Mesenchymal stem cell (in vitro differentiated cells and primary cell): ENCODE results near the gene NCF2.
A peak's percentile ranks its signal among the peaks of the same experiment; 100 is the strongest.

Experiments used
- DNase-seq: peaks from one replicate; pipeline ENCODE4 v3.0.0-alpha.2; 2013
- H2AFZ ChIP-seq: one replicate; pipeline ENCODE4 v1.6.1; 2013; ENCODE audit warnings: low read depth, mild to moderate bottlenecking, control low read depth, inconsistent platforms, low read length, moderate library complexity
- H2AK5ac ChIP-seq: 2 replicates; pipeline ENCODE4 v1.6.1; 2013; ENCODE audit warnings: low read length, moderate library complexity, mild to moderate bottlenecking, inconsistent platforms; ENCODE audit not compliant: severe bottlenecking
- H2BK120ac ChIP-seq: one replicate; pipeline ENCODE4 v1.6.1; 2013; ENCODE audit warnings: low read depth, mild to moderate bottlenecking, inconsistent platforms, low read length, moderate library complexity
- H2BK12ac ChIP-seq, 2 experiments: one replicate each; pipeline ENCODE4 v1.6.1; 2013; ENCODE audit warnings: inconsistent platforms in 2 of 2, low read length in 2 of 2, mild to moderate bottlenecking in 2 of 2, moderate library complexity in 2 of 2, control low read depth in 1 of 2
- H2BK15ac ChIP-seq: one replicate; pipeline ENCODE4 v1.6.1; 2013; ENCODE audit warnings: mild to moderate bottlenecking, low read depth, inconsistent platforms; ENCODE audit not compliant: poor library complexity, severe bottlenecking
- H2BK5ac ChIP-seq: 2 replicates; pipeline ENCODE4 v1.6.1; 2013; ENCODE audit warnings: low read depth, mild to moderate bottlenecking, low read length, control low read depth, inconsistent platforms; ENCODE audit not compliant: poor library complexity, severe bottlenecking
- H3K14ac ChIP-seq, 2 experiments: one replicate each; pipeline ENCODE4 v1.6.1; 2013; ENCODE audit warnings: inconsistent platforms in 2 of 2, low read length in 2 of 2, control low read depth in 1 of 2, mild to moderate bottlenecking in 1 of 2, moderate library complexity in 1 of 2
- H3K18ac ChIP-seq, 2 experiments: one replicate each; pipeline ENCODE4 v1.6.1; 2013; ENCODE audit warnings: inconsistent platforms in 2 of 2, low read length in 2 of 2, control low read depth in 1 of 2, low read depth in 1 of 2, mild to moderate bottlenecking in 1 of 2
- H3K23ac ChIP-seq, 2 experiments: one replicate each; pipeline ENCODE4 v1.6.1; 2013; ENCODE audit warnings: inconsistent platforms in 2 of 2, low read length in 2 of 2, mild to moderate bottlenecking in 2 of 2, moderate library complexity in 2 of 2, control low read depth in 1 of 2
- H3K27ac ChIP-seq: 2 replicates; pipeline ENCODE4 v1.5.1; 2013; ENCODE audit warnings: mild to moderate bottlenecking, moderate library complexity, low read length, control low read depth, inconsistent platforms; ENCODE audit not compliant: poor library complexity, severe bottlenecking
- H3K27me3 ChIP-seq, 2 experiments: 2 replicates each; pipeline versions ENCODE4 v1.6.1 to v1.7.0; 2013; ENCODE audit warnings: low read length in 2 of 2, mild to moderate bottlenecking in 2 of 2, moderate library complexity in 2 of 2, control low read depth in 1 of 2, inconsistent platforms in 1 of 2; ENCODE audit not compliant: control insufficient read depth in 1 of 2, insufficient read depth in 1 of 2
- H3K36me3 ChIP-seq, 2 experiments: 2 replicates each; pipeline versions ENCODE4 v1.6.1 to v1.7.0; 2013; ENCODE audit warnings: low read length in 2 of 2, control low read depth in 1 of 2, inconsistent platforms in 1 of 2, low read depth in 1 of 2, mild to moderate bottlenecking in 1 of 2; ENCODE audit not compliant: insufficient read depth in 2 of 2, control insufficient read depth in 1 of 2
- H3K4ac ChIP-seq, 2 experiments: one replicate each; pipeline ENCODE4 v1.6.1; 2013; ENCODE audit warnings: inconsistent platforms in 2 of 2, low read length in 2 of 2, mild to moderate bottlenecking in 2 of 2, moderate library complexity in 2 of 2, control low read depth in 1 of 2, low read depth in 1 of 2
- H3K4me1 ChIP-seq: 2 replicates; pipeline ENCODE4 v1.6.1; 2013; ENCODE audit warnings: low read depth, low read length, control low read depth; ENCODE audit not compliant: control insufficient read depth, insufficient read depth
- H3K4me2 ChIP-seq: 2 replicates; pipeline ENCODE4 v1.6.1; 2013; ENCODE audit warnings: low read length, mild to moderate bottlenecking, inconsistent platforms; ENCODE audit not compliant: poor library complexity, severe bottlenecking
- H3K4me3 ChIP-seq, 2 experiments: 2 replicates each; pipeline versions ENCODE4 v1.5.1 to v1.7.0; 2013; ENCODE audit warnings: low read length in 2 of 2, mild to moderate bottlenecking in 2 of 2, control low read depth in 1 of 2, low read depth in 1 of 2; ENCODE audit not compliant: insufficient read depth in 1 of 2
- H3K79me1 ChIP-seq: replicated peaks from 2 replicates; pipeline ENCODE4 v1.6.1; 2013; ENCODE audit warnings: mild to moderate bottlenecking, control low read depth, low read length, inconsistent platforms; ENCODE audit not compliant: poor library complexity, severe bottlenecking
- H3K9ac ChIP-seq: 2 replicates; pipeline ENCODE4 v1.7.0; 2013; ENCODE audit warnings: mild to moderate bottlenecking, low read length, moderate library complexity
- H3K9me3 ChIP-seq: 2 replicates; pipeline ENCODE4 v1.7.0; 2013; ENCODE audit warnings: mild to moderate bottlenecking, low read length; ENCODE audit not compliant: control insufficient read depth
- H4K8ac ChIP-seq: one replicate; pipeline ENCODE4 v1.6.1; 2013; ENCODE audit warnings: inconsistent platforms, mild to moderate bottlenecking, low read length, moderate library complexity
- H4K91ac ChIP-seq: one replicate; pipeline ENCODE4 v1.6.1; 2013; ENCODE audit warnings: mild to moderate bottlenecking, low read length, inconsistent platforms
- WGBS: methylation state at CpG from one replicate; pipeline ENCODE4 v1.1.7; 2013; ENCODE audit warnings: mixed read lengths; 5-methylcytosine and 5-hydroxymethylcytosine counted together

The NCF2 gene

GRCh38 chr1:183550915-183551314 is 39.3 kb downstream of the NCF2 start:
- Histone ChIP-seq H2BK5ac (no peak overlapping the region), H3K9ac (no peak overlapping the region), H4K8ac (no peak overlapping the region), H2AFZ (no peak overlapping the region), H3K36me3 (peaks cover 29 to 99% of the 10 kb centered on the region in 2 experiments), H2BK12ac (no peak overlapping the region), H3K4me2 (no peak overlapping the region), H2BK120ac (no peak overlapping the region), H4K91ac (no peak overlapping the region), H3K4me1 (no peaks in the 10 kb centered on the region), H3K14ac (no peak overlapping the region), H3K79me1 (peaks cover 9% of the 10 kb centered on the region), H2AK5ac (no peak overlapping the region), H3K23ac (no peak overlapping the region), H3K4ac (no peak overlapping the region), H3K18ac (no peak overlapping the region), H3K27ac (no peak overlapping the region), H2BK15ac (no peak overlapping the region), H3K27me3 (no peaks in the 10 kb centered on the region), H3K9me3 (no peaks in the 10 kb centered on the region), H3K4me3 (no peak overlapping the region)
- no peak for DNase-seq
- 94% methylated on average over 2 of the region's 3 CpGs for WGBS

DNA sequence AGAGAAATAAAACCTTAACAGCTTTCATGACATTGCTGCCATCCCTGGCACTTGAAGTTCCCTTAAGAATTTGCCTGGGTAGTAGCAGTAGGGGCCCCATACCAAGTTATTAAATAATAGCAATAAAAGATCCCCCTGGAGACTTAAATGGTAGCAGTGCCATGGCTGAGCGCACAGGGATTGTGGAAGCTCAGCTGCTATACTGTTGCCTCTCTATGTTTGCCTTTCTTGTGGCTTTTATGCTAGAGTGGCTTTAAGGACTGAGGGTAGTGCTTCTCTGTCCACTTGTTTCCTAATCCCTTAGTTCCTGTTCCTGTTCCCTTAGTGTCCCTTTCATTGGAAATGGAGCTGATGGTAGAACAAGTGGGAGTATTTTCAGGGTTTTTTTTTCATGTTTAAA is 42.1 kb downstream of the NCF2 start:
- WGBS, result 100% methylated on average over 1 of the region's 1 CpG
- Histone ChIP-seq H3K36me3 (peaks cover 27 to 94% of the 10 kb centered on the region in 2 experiments), H2AFZ (no peak overlapping the region), H2BK12ac (no peak overlapping the region), H3K23ac (no peak overlapping the region), H3K79me1 (peaks cover 10% of the 10 kb centered on the region), H2AK5ac (no peak overlapping the region), H4K8ac (no peak overlapping the region), H3K4me2 (no peak overlapping the region), H4K91ac (no peak overlapping the region), H3K4me3 (no peak overlapping the region), H3K27ac (no peak overlapping the region), H3K18ac (no peak overlapping the region), H3K27me3 (no peaks in the 10 kb centered on the region), H3K14ac (no peak overlapping the region), H3K9ac (no peak overlapping the region), H3K4ac (no peak overlapping the region), H2BK5ac (no peak overlapping the region), H2BK120ac (no peak overlapping the region), H3K4me1 (peaks cover 4% of the 10 kb centered on the region), H2BK15ac (no peak overlapping the region), H3K9me3 (no peaks in the 10 kb centered on the region)
- no peak for DNase-seq

DNA sequence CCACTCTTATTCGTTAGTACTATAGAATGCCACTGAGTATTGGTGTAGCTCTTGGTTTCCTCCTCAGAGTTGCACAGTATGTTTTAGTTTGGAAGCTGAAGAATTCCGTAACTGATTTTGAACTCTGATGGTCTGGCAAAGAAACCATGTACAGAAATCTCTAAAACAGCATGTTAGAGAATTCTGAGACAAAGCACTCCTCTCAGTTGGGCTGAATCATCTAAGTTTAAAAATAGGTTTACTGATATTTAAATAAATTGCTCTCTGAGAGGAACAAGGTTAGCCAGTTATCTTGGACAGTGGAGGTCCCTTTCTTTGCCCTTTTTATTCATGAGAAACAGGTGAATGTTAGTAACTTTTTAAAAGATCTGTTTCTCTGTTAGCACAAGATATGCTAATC is 43.8 kb downstream of the NCF2 start:
- Histone ChIP-seq H3K9ac (no peak overlapping the region), H3K4me2 (no peak overlapping the region), H3K4me1 (peaks cover 4% of the 10 kb centered on the region), H3K27me3 (no peaks in the 10 kb centered on the region), H3K9me3 (no peaks in the 10 kb centered on the region), H3K79me1 (peaks cover 8% of the 10 kb centered on the region), H3K4ac (no peak overlapping the region), H4K91ac (no peak overlapping the region), H3K4me3 (no peak overlapping the region), H2BK15ac (no peak overlapping the region), H3K23ac (no peak overlapping the region), H2AK5ac (no peak overlapping the region), H2AFZ (no peak overlapping the region), H2BK5ac (no peak overlapping the region), H2BK12ac (no peak overlapping the region), H3K14ac (no peak overlapping the region), H3K36me3 (peaks cover 12 to 90% of the 10 kb centered on the region in 2 experiments), H3K27ac (no peak overlapping the region), H2BK120ac (no peak overlapping the region), H4K8ac (no peak overlapping the region), H3K18ac (no peak overlapping the region)
- WGBS, result 83% methylated on average over 2 of the region's 2 CpGs
- DNase-seq, result no peak

DNA sequence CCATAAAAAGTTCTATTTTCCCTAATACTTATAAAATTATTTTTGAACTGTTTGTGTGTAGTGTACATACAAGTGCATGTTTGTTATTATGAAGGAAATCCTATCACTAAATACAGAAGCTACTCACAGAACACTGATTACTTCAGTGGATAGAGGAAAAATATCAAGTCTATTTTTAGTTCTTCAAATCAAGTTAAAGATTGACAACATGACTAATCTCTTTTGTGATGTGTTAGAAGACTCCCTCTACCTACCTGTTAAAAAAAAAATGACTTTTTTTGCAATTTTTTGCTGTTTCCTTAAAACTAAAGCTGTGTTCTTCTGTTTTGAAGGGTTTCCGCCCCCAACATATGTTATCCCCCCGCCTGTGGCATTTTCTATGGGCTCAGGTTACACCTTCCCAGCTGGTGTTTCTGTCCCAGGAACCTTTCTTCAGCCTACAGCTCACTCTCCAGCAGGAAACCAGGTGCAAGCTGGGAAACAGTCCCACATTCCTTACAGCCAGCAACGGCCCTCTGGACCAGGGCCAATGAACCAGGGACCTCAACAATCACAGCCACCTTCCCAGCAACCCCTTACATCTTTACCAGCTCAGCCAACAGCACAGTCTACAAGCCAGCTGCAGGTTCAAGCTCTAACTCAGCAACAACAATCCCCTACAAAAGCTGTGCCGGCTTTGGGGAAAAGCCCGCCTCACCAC is 45.5 kb downstream of the NCF2 start:
- H2BK15ac ChIP-seq, result no peak overlapping the region
- H3K36me3 ChIP-seq, result peaks cover 12 to 89% of the 10 kb centered on the region in 2 experiments
- no peak overlapping the region for H2AFZ ChIP-seq
- no peak overlapping the region for H2BK120ac ChIP-seq
- peak overlapping the region; percentile 2 for H4K8ac ChIP-seq
- H3K4me3 ChIP-seq, result no peak overlapping the region
- peaks cover 11% of the 10 kb centered on the region for H3K79me1 ChIP-seq
- H3K27ac ChIP-seq, result peak overlapping the region; percentile 76
- H3K9ac ChIP-seq, result no peak overlapping the region
- no peak for DNase-seq
- H3K27me3 ChIP-seq, result no peaks in the 10 kb centered on the region
- H4K91ac ChIP-seq, result no peak overlapping the region
- H3K4me2 ChIP-seq, result peak overlapping the region; percentile 56
- no peak overlapping the region for H3K4ac ChIP-seq
- no peak overlapping the region for H3K14ac ChIP-seq
- no peak overlapping the region for H3K18ac ChIP-seq
- 86% methylated on average over 5 of the region's 5 CpGs for WGBS
- no peak overlapping the region for H2BK12ac ChIP-seq
- peak overlapping the region; percentile 36 for H2BK5ac ChIP-seq
- H3K9me3 ChIP-seq, result no peaks in the 10 kb centered on the region
- peaks cover 4% of the 10 kb centered on the region for H3K4me1 ChIP-seq
- H2AK5ac ChIP-seq, result no peak overlapping the region
- no peak overlapping the region for H3K23ac ChIP-seq
